A549 (cell line): ENCODE data around the gene ADAMTS1.

ENCODE experiments used
- CBX2 ChIP-seq: fragments of 200-600 bp; sonication (generic); IDR thresholded peaks from 2 replicates; pipeline ENCODE4 v1.6.1; 2016; ENCODE audit warnings: low read depth, mild to moderate bottlenecking, borderline replicate concordance
- CTCF ChIP-seq: fragments of >200 bp; sonication (Bioruptor Twin); formaldehyde crosslinking; IDR thresholded peaks from 3 replicates; pipeline ENCODE4 v1.5.1; 2016
- ELK1 ChIP-seq: fragments of 150-350 bp; IDR thresholded peaks from 2 replicates; pipeline ENCODE4 v1.6.1; 2014; ENCODE audit warnings: low read depth, mild to moderate bottlenecking, low read length
- HDAC2 ChIP-seq: fragments of 200-600 bp; sonication (generic); IDR thresholded peaks from 2 replicates; pipeline ENCODE4 v1.6.1; 2016
- JUNB ChIP-seq: fragments of >200 bp; sonication (Bioruptor Twin); formaldehyde crosslinking; IDR thresholded peaks from 2 replicates; pipeline ENCODE4 v1.6.1; 2016
- MAX ChIP-seq: IDR thresholded peaks from 2 replicates; pipeline ENCODE4 v1.6.1; 2012
- POLR2A ChIP-seq: IDR thresholded peaks from 2 replicates; pipeline ENCODE4 v1.6.1; 2012; ENCODE audit warnings: mild to moderate bottlenecking, low read length
- POLR2AphosphoS2 ChIP-seq: conservative IDR thresholded peaks from 2 replicates; pipeline ENCODE4 v1.6.1; 2012; ENCODE audit warnings: low read length, improper control_type of control experiment, inconsistent platforms
- RAD21 ChIP-seq, 2 experiments: fragments of >200 bp in 1 of 2; sonication (Bioruptor Twin) in 1 of 2; formaldehyde crosslinking in 1 of 2; IDR thresholded peaks in 1 of 2; conservative IDR thresholded peaks in 1 of 2; 2 replicates in 1 of 2; 3 replicates in 1 of 2; pipeline ENCODE4 v1.6.1; 2012 to 2018; ENCODE audit warnings: inconsistent platforms in 1 of 2
- REST ChIP-seq: fragments of 200-600 bp; sonication (generic); IDR thresholded peaks from 2 replicates; pipeline ENCODE4 v1.6.1; 2016; ENCODE audit warnings: antibody characterized with exemption, mild to moderate bottlenecking, moderate library complexity

GRCh38 chr21:26811482-26811881, 33.7 kb downstream of the ADAMTS1 start:
- no peak for TF ChIP-seq REST
- no peak for TF ChIP-seq ELK1
- no peak for TF ChIP-seq MAX
- TF ChIP-seq CBX2: no peak
- TF ChIP-seq JUNB: no peak
- no peak for TF ChIP-seq POLR2A
- TF ChIP-seq POLR2AphosphoS2: no peak
- no peak for TF ChIP-seq CTCF
- TF ChIP-seq RAD21 (conservative IDR thresholded peaks at IDR 0.05 in 1 of 2, IDR thresholded peaks at IDR 0.05 in 1 of 2): no peak
- no peak for TF ChIP-seq HDAC2
